CD4-positive, alpha-beta T cell treated with Interleukin-10 for 1 hour (primary cell): ENCODE measurements around the gene PCP4L1.
"Not testable (repeated sequence)": the region's sequence is repeated elsewhere in the genome, so short reads cannot be mapped to it uniquely, and the experiment has no call there.

Experiments
- DNase-seq: peaks from one replicate; pipeline ENCODE4 v3.0.0-alpha.2; 2020

Gene PCP4L1

GRCh38 chr1:161229896-161230295, 28.6 kb upstream of the PCP4L1 start:
- DNase-seq, result no peak

- DNase-seq, result no peak
Measured at GRCh38 chr1:161230762-161231161, 27.8 kb upstream of the PCP4L1 start.

GRCh38 chr1:161233102-161233501, 25.4 kb upstream of the PCP4L1 start:
- DNase-seq, result no peak

GRCh38 chr1:161235957-161236775, 22.4 kb upstream of the PCP4L1 start:
- no peak for DNase-seq

- no peak for DNase-seq
Measured at GRCh38 chr1:161238039-161238473, 20.5 kb upstream of the PCP4L1 start, which contains the start of gene NR1I3. NR1I3 (minus strand) TSS chr1:161238203; CDS start chr1:161236565, 1,638 bp downstream.

- DNase-seq, result no peak
Measured at GRCh38 chr1:161241682-161242081, 16.9 kb upstream of the PCP4L1 start.

GRCh38 chr1:161242313-161242712, 16.2 kb upstream of the PCP4L1 start:
- DNase-seq, result no peak

GRCh38 chr1:161244888-161245287, 13.7 kb upstream of the PCP4L1 start:
- no peak for DNase-seq

GRCh38 chr1:161250100-161250499, 8.4 kb upstream of the PCP4L1 start:
- not testable (repeated sequence) for DNase-seq

- DNase-seq, result no peak
Measured at GRCh38 chr1:161250829-161251228, 7.7 kb upstream of the PCP4L1 start.

GRCh38 chr1:161251579-161251978, 7.0 kb upstream of the PCP4L1 start:
- DNase-seq, result no peak

- not testable (repeated sequence) for DNase-seq
Measured at GRCh38 chr1:161255302-161255701, 3.2 kb upstream of the PCP4L1 start.

- DNase-seq, result not testable (repeated sequence)
Measured at GRCh38 chr1:161255955-161256520, 2.5 kb upstream of the PCP4L1 start.

GRCh38 chr1:161257109-161257508, 1.4 kb upstream of the PCP4L1 start:
- not testable (repeated sequence) for DNase-seq

GRCh38 chr1:161259345-161259702, 779 bp downstream of the PCP4L1 start:
- no peak for DNase-seq

GRCh38 chr1:161259765-161260164, 1.2 kb downstream of the PCP4L1 start:
- DNase-seq, result no peak

GRCh38 chr1:161260376-161261260, 2.1 kb downstream of the PCP4L1 start:
- no peak for DNase-seq

GRCh38 chr1:161261261-161262235, 3.0 kb downstream of the PCP4L1 start:
- DNase-seq, result no peak

- no peak for DNase-seq
Measured at GRCh38 chr1:161265305-161265704, 6.8 kb downstream of the PCP4L1 start.

- DNase-seq, result no peak
Measured at GRCh38 chr1:161266202-161266601, 7.7 kb downstream of the PCP4L1 start.

- DNase-seq, result no peak
Measured at GRCh38 chr1:161266836-161267235, 8.3 kb downstream of the PCP4L1 start.

- DNase-seq, result no peak
Measured at GRCh38 chr1:161267321-161267720, 8.8 kb downstream of the PCP4L1 start.
